NCI-H446 treated with DMSO at 0.1 percent for 48 hours (cell line): ENCODE results near the gene RNF34.

Experiments
- DNase-seq: peaks from one replicate; lab custom pipeline; 2025; lab: John Stamatoyannopoulos, UW

The RNF34 gene

GRCh38 chr12:121438905-121439304 lies 39.0 kb downstream of the RNF34 start:
- DNase-seq: no peak

GRCh38 chr12:121439715-121440114 lies 39.8 kb downstream of the RNF34 start:
- DNase-seq: no peak

- DNase-seq: no peak
Observed at GRCh38 chr12:121440768-121441167, 40.9 kb downstream of the RNF34 start.

- no peak for DNase-seq
Observed at GRCh38 chr12:121441555-121441954, 41.6 kb downstream of the RNF34 start.

- DNase-seq: no peak
Observed at GRCh38 chr12:121442028-121442948, 42.4 kb downstream of the RNF34 start.

GRCh38 chr12:121443193-121443870 lies 43.4 kb downstream of the RNF34 start:
- DNase-seq: no peak

- DNase-seq: no peak
Observed at GRCh38 chr12:121443911-121444841, 44.3 kb downstream of the RNF34 start.

- DNase-seq: no peak
Observed at GRCh38 chr12:121444842-121445202, 44.9 kb downstream of the RNF34 start.

GRCh38 chr12:121446750-121447149 lies 46.8 kb downstream of the RNF34 start:
- no peak for DNase-seq

- DNase-seq: no peak
Observed at GRCh38 chr12:121448771-121449315, 48.9 kb downstream of the RNF34 start.

- DNase-seq: no peak
Observed at GRCh38 chr12:121451961-121452339, 52.0 kb downstream of the RNF34 start.

GRCh38 chr12:121452340-121452984 lies 52.5 kb downstream of the RNF34 start:
- DNase-seq: no peak

GRCh38 chr12:121452985-121453360 lies 53.1 kb downstream of the RNF34 start:
- DNase-seq: no peak

- DNase-seq: no peak
Observed at GRCh38 chr12:121453629-121454028, 53.7 kb downstream of the RNF34 start.

- DNase-seq: no peak
Observed at GRCh38 chr12:121454921-121455320, 55.0 kb downstream of the RNF34 start.

GRCh38 chr12:121455766-121456420 lies 56.0 kb downstream of the RNF34 start:
- no peak for DNase-seq

- no peak for DNase-seq
Observed at GRCh38 chr12:121456551-121456950, 56.6 kb downstream of the RNF34 start.

GRCh38 chr12:121461048-121461447 lies 61.1 kb downstream of the RNF34 start:
- DNase-seq: no peak

GRCh38 chr12:121464331-121464730 lies 64.4 kb downstream of the RNF34 start:
- DNase-seq: no peak

GRCh38 chr12:121465921-121466793 lies 66.2 kb downstream of the RNF34 start:
- no peak for DNase-seq
